AG04450 (cell line): ENCODE data around the gene MEIOB. TPM values are rescaled to one million over a fixed set of nuclear protein-coding genes. Genes with fewer than 3 reads are reported as not detected.

ENCODE experiments used
- CTCF ChIA-PET: fragments of 300-600, 350-600 bp; formaldehyde crosslinking; extraction: SDS; loops from one replicate; lab custom pipeline; 2022; ENCODE audit warnings: antibody characterized with exemption, inconsistent platforms; lab: Charles Lee
- POLR2A ChIA-PET: fragments of 350-600 bp; formaldehyde crosslinking; extraction: SDS; loops from one replicate; lab custom pipeline; 2021; ENCODE audit warnings: antibody characterized with exemption, inconsistent platforms; lab: Yijun Ruan, JAX
- DNase-seq: peaks from one replicate; pipeline ENCODE4 v3.0.0-alpha.2; 2011; ENCODE audit warnings: low read depth, low spot score
- H3K27ac ChIP-seq: one replicate; pipeline ENCODE4 v1.5.1; 2012; ENCODE audit warnings: low read depth, low read length, control low read depth
- H3K27me3 ChIP-seq: one replicate; pipeline ENCODE4 v1.6.0; 2012; ENCODE audit warnings: low read length; ENCODE audit not compliant: control insufficient read depth, insufficient read depth
- H3K4me3 ChIP-seq: 2 replicates; pipeline ENCODE4 v1.5.1; 2011; ENCODE audit warnings: mild to moderate bottlenecking, low read depth, low read length, control low read depth
- H3K9me3 ChIP-seq: 2 replicates; pipeline ENCODE4 v1.5.1; 2012; ENCODE audit warnings: low read length; ENCODE audit not compliant: control insufficient read depth, insufficient read depth
- polyA plus RNA-seq: library from polyadenylated mRNA; depleted of rRNA; stranded (reverse); fragments of >200 nt; gene quantifications from 2 replicates; pipeline ENCODE4 v1.2.3, GENCODE V29; 2011
- TF ChIP-seq, protein P1 (sequence below): IDR thresholded peaks from 2 replicates; pipeline ENCODE4 v1.5.1; 2011; ENCODE audit warnings: low read depth, low read length, control low read depth, inconsistent platforms

MEIOB gene
- polyA plus RNA-seq, 1 experiment: 0.04 TPM

- TF ChIP-seq, protein P1, sequence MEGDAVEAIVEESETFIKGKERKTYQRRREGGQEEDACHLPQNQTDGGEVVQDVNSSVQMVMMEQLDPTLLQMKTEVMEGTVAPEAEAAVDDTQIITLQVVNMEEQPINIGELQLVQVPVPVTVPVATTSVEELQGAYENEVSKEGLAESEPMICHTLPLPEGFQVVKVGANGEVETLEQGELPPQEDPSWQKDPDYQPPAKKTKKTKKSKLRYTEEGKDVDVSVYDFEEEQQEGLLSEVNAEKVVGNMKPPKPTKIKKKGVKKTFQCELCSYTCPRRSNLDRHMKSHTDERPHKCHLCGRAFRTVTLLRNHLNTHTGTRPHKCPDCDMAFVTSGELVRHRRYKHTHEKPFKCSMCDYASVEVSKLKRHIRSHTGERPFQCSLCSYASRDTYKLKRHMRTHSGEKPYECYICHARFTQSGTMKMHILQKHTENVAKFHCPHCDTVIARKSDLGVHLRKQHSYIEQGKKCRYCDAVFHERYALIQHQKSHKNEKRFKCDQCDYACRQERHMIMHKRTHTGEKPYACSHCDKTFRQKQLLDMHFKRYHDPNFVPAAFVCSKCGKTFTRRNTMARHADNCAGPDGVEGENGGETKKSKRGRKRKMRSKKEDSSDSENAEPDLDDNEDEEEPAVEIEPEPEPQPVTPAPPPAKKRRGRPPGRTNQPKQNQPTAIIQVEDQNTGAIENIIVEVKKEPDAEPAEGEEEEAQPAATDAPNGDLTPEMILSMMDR: no peak
- Histone ChIP-seq H3K27ac (no peak overlapping the region), H3K9me3 (no peaks in the 10 kb centered on the region; the same call in 1 of the 2 replicates), H3K27me3 (no peaks in the 10 kb centered on the region), H3K4me3 (no peak overlapping the region)
- POLR2A ChIA-PET: no interaction called here
- CTCF ChIA-PET: no interaction called here
- DNase-seq: no peak
These were observed 53.0 kb downstream of the MEIOB start for GRCh38 chr16:1818873-1819525.

DNA sequence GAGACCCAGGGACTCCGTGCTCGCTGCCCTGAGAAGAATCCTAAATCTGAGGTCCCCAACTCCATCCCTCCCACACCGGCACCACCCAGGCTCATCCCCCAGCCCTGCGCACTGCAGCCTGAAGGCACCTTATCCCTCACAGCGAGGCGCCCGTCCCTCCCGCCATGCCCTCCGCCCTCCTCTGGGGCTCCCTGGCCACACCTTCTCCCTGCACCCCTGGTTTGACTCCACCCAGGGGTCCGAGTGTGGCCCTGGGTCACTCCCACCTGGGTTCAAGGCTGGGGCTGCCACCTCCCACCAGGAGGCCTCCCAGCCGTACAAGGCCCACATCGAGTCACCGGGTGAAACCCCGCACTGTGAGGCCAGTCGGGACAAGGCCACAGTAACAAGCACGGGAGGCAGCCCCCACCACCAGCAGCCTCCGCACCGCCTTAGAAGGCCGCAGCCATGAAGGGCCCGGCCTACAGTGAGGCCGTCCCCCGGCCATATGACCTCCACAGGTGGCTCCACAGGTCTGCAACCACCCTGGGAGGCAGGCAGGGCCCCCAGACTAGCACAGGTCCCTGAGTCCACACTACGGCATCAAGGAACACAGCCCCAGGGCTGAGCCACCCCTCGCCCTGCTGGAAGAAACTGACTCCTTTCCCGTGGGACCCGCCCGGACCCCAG is 53.6 kb downstream of the MEIOB start:
- Histone ChIP-seq H3K4me3 (no peak overlapping the region), H3K27ac (no peak overlapping the region), H3K27me3 (no peaks in the 10 kb centered on the region), H3K9me3 (no peaks in the 10 kb centered on the region; the same call in 1 of the 2 replicates)
- TF ChIP-seq, protein P1: no peak
- ChIA-PET POLR2A (no interaction called here), CTCF (no interaction called here)
- DNase-seq: no peak

GRCh38 chr16:1817716-1818115 is 54.2 kb downstream of the MEIOB start:
- Histone ChIP-seq H3K27me3 (no peaks in the 10 kb centered on the region), H3K27ac (no peak overlapping the region), H3K4me3 (no peak overlapping the region), H3K9me3 (no peaks in the 10 kb centered on the region; the same call in 1 of the 2 replicates)
- ChIA-PET CTCF (no interaction called here), POLR2A (no interaction called here)
- TF ChIP-seq, protein P1: no peak
- no peak for DNase-seq

DNA sequence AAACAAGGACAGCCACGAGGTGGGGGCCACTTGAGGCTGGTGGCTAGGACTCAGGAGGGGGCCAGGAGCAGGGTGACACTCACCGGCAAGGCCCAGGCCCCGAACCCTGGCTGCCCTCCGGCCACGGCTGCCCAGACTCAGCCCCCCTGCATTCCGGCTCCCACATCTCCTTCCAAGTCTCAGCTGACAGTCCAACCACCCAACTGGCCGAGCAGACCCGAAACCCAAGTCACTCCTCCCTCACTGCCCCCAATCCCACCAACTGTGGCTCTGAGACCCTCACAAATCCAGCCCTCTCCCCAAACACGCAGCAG is 54.7 kb downstream of the MEIOB start:
- CTCF ChIA-PET: no interaction called here
- DNase-seq: no peak
- Histone ChIP-seq H3K27me3 (no peaks in the 10 kb centered on the region), H3K4me3 (no peak overlapping the region), H3K9me3 (no peaks in the 10 kb centered on the region; the same call in 1 of the 2 replicates), H3K27ac (no peak overlapping the region)
- TF ChIP-seq, protein P1: no peak
- POLR2A ChIA-PET: no interaction called here

DNA sequence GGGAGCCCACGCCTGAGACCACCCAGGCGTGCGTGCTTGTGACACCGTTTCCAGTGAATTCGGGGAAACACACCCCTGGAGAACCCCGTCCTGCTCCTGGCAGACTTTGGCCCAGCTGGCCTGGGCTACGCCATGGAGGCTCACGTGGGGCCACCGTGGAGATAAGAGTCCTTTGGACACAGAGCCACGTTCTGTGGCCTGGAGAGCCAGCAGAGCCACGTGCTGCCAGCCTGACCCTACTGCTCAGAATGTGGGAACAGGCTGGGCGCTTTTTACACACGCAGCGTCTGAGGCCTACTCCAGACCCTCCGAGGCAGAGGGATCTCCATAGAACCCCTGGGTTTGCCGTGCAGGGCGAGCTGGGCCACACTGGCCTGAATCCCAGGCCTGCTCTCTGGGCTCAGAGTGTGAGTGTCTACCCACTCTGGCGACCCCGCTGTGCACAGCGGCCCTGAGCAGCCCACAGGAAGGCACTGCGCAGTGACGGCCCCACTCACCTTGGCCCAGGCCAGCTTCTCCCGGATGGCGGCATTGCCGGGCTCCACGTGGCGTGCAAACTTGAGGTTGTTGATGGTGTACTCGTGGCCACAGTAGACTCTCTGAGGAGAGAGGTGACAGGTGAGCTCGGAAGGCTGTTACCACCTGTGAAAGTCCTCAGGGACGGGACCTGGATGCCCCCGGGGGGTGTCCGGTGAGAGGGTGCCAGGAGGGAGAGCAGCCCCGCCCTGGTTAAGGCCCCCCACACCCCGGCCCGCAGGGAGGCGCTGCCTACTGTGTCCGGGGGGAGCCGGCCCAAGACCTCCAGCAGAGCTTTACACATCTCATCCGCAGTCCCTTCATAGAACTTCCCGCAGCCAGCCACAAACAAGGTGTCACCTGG is 55.3 kb downstream of the MEIOB start:
- ChIA-PET CTCF (no interaction called here), POLR2A (no interaction called here)
- H3K4me3 ChIP-seq: no peak overlapping the region
- no peak for DNase-seq
- TF ChIP-seq, protein P1: no peak
- no peaks in the 10 kb centered on the region for H3K27me3 ChIP-seq
- no peaks in the 10 kb centered on the region; the same call in 1 of the 2 replicates for H3K9me3 ChIP-seq
- no peak overlapping the region for H3K27ac ChIP-seq
